HG02943 (cell line): ENCODE results near the gene NCS1.
"Not testable (repeated sequence)": the region's sequence is repeated elsewhere in the genome, so short reads cannot be mapped to it uniquely, and the experiment has no call there.

Source experiments
- ATAC-seq: cut with Tn5 transposase; IDR thresholded peaks from one replicate; pipeline ENCODE4 v1.9.1; 2021; ENCODE audit warnings: mild to moderate bottlenecking, low read depth, moderate library complexity; ENCODE audit not compliant: unreplicated experiment

The NCS1 gene

DNA sequence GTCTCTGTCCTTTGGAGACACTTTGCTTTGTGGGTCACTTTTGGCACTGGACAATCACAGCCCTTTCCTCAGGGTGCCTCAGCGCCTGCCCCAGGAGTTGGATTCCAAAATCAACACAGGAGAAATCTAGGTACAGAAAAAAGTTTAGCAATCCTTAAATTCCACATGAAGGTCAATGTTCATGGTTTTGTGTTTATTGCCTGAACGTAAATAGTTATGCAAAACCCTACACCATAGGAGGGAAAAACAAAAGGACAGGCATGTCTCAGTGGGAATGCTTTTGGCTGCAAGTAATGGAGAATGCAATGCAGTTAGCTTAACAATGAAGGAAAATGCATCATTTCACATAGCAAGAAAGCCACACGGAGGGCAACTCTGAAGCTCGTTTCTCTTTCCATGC lies 86.8 kb downstream of the NCS1 start:
- no peak for ATAC-seq

DNA sequence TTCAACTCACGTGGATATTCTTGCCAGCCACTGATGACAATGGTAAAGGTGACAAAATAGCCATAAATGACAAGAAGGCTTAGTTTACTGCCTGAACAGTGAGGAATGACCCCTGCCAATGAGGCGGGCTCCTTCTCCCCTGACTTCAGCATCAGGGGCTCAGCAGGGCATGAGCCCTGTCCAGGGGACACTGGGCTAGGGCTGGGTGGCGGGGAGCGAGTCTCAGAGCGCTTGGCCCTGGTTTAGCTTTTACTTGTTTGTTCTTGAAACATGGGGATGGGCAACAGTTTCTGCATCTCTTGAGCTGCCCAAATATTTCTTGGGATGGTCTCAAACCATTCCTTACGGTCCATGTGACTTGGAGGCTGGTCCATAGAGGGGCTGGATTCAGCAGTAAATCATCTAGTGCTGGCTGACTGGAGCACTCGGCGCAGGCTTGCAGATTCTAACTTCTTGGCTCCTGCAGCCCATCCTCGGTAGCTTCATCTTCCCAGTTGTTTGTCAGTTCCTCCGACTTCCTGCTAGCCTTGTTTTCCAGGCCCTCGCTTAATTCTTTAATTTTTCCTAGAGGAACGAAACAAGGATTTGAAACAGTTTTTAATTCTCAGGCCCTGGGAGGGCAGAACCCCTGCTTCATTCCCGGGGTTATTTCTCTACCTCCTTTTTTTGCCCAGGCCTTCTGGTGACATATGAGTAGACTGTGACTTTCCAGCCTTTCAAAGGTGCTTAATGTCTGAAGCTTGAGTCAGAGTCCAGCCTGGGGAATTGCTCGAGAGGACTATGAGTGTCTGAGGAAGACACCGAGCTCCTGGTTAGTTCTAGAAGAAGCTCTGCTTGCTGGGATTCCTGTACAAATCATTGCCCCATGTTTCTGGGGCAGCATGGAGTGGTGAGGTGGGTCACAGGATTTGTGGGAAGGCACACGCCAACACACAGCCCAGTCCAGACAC lies 88.9 kb downstream of the NCS1 start:
- ATAC-seq = no peak

DNA sequence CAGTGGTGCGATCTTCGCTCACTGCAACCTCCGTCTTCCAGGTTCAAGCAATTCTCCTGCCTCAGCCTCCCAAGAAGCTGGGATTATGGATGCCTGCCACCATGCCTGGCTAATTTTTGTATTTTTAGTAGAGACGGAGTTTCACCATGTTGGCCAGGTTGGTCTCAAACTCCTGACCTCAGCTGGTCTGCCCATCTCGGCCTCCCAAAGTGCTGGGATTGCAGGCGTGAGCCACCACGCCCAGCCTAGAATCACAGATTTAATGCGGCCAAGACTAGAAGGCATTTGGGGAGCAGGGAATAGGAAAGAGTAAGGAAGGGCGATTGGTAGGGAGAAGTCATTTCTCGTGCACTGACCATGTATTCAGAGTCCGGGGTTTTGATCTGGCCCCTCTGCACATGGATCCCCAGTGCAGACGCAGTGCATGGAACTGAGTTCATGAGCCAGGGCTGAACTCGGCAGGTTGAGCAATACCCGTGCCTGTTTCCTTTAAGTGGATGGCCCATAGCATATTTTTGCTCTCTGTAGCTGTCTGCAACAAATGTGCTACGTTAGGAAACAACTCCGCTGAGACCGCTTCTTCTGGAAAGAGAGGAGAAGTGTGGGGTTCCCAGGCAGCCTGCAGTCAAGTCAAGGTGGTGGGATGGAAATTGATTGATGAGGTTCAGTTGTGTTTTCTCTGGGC lies 90.0 kb downstream of the NCS1 start:
- ATAC-seq = no peak

DNA sequence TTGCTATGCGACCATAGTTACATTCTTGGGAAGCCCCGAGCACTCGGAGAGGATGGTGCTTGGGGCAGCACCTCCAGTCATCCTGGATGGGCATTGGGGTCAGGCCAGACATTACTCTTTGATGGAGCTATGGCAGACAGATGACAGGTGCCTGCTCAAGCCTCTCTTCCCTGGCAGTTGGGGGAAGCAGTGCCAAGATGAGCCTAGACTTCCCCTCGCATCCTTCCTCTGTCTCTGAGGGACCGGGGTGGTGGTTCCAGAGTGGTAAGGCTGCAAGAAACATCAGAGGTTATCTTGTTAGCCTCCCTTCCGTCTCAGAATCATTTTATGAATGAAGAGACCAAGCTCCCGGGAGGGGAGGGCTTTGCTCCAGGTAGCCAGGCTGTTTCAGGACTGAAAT lies 90.6 kb downstream of the NCS1 start:
- ATAC-seq = no peak

DNA sequence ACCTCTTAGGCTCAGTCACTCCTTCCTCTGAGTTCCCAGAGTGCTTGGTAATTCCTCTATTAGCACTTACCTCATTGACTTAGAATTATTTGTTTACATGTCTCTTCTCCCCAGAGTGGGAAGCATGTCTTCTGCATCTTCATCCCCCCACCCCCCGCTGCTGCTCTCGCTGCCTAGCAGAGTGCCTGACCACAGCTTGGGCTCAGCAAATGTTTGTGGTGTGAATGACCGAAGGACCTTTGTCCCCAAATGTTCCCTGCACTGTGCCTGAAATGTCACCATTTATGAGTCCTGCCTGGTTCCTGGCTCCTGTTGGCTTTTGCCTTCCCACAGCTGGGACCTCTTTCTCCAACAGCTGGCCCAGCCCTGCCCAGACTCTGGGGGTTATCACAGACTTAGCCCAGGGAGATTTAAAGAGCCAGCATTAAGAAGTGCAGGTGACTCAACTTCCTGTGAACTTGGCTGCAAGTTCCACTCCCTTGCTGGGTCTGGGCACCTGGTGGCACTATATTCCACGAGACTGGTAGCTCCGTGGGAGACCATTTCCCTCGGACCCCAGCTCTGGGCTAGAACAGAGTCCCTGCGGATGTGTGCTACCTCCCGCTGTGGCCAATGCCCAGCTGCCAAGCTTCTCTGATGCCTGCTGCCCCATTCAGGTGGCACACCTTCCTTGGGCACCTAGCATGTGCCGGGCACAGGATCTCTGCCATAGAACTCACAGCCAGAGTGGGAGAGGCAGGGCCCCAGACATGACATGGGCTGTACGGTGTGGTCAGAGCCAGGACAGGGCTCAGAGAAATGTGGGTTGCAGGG lies 91.6 kb downstream of the NCS1 start:
- ATAC-seq = no peak

DNA sequence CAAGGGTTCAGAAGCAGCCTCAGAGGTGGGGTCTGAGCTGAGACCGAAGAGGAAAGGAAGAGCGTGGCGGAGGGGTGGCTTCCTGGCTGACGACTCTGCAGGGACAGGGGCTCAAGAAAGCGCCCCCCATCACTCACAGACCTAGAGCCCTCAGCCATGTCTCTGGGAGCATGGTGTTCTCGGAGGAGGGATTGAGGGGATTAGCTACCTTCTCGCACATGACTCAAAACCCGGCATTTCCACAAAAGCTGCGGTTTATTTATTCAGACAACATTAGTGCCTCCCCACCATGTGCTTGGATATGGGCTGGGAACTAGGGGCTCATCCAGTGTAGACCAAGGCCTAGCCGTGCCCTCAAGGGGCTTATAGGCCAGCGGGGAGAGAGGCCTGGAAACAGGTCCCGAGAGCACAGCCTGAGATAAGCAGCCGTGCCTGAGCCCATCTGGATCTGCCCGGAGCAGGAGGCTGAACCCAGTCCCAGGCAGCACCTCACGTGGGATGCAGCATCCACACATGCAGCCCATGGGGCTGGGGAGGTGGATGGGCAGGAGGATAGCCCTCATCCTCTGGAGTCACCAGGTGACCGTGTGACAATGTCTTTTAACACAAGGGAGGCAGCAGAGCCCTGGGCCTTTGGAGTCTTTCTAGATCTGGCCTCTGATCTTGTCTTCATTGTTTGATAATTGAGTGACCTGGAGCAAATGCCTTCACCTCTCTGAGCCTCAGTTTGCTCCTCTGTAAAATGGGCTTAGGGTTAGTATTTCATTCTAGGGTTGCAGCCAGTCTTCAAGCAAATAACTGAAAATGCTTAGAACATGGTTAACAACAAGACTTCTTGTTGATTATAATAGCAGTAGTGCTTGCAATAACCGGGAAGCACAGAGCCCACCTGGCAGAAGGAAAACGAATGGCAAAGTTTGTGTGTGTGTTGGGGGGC lies 92.5 kb downstream of the NCS1 start:
- ATAC-seq = no peak

DNA sequence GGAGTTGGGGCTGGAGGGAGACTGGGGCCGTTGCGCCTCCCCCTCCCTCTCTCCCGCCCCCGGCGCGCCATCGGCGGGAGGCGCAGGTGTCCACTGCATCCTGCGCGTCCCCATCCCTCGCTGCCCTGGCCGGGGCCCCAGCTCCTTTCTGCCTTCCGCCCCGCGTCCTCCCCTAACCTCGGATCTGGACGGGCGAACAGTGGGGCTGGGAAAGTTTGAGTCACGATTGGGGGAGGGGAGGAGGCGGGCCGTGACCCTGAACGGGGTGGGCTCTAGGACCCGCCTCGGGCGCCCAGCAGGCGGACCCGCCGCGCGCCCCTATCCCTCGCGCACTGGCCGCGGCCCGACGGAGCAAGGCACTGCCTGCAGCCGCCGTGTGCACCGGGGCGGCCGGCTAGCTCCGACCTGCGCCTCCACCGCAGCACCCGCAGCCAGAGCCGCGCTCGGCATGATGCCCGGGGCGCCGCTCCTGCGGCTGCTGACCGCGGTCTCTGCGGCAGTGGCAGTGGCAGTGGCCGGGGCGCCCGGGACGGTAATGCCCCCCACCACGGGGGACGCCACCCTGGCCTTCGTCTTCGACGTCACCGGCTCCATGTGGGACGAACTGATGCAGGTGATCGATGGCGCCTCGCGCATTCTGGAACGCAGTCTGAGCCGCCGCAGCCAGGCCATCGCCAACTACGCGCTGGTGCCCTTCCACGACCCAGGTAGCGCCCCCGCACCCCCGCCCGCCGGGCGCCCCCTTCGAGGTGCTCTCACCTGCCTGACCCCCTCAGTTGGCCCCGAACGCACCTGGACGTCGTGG lies 93.4 kb downstream of the NCS1 start, which contains the start of gene HMCN2:
TSS of gene HMCN2 (plus strand) at position 330 of the 805 bp plus-strand sequence. CDS start at position 449, 119 bp downstream.
- ATAC-seq = no peak

DNA sequence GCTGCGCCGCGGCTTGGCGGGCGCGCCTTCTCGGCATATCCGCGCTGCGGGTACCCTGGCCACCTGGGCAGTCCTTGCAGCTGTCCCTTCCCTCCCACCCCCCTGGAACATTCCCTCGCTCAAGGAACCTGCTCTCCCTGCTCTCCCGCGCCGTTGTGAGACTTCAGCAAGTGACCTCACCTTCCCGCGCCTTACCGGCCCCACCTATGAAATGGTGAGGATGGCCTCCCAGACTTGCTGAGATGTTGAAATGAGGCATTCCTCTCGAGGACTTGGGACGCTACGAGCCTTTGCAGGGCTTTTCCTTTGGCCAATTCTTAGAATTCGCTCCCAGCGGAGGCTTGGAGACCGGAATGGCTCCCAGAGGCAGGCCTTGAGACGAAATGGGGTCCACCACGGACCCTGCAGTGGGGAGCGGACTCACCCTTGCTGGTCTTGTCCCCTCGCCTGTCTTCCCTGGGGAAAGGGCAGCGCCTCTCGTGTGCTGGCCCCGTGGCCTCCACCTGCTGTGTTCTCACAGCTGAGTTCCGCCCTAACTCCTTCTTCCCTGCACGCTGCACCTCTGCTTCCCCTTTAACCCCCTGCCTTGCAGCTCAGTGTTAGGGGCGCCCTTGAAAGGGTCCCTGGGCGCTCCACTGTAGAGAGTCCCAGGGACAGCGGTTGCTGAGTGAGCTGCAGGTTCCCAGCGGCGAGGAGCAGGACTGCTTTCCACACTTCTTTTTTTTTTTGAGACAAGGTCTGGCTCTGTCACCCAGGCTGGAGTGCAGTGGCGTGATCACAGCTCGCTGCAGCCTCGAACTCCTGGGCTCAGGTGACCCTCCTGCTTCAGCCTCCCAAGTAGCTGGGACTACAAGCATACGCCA lies 94.3 kb downstream of the NCS1 start:
- no peak for ATAC-seq

DNA sequence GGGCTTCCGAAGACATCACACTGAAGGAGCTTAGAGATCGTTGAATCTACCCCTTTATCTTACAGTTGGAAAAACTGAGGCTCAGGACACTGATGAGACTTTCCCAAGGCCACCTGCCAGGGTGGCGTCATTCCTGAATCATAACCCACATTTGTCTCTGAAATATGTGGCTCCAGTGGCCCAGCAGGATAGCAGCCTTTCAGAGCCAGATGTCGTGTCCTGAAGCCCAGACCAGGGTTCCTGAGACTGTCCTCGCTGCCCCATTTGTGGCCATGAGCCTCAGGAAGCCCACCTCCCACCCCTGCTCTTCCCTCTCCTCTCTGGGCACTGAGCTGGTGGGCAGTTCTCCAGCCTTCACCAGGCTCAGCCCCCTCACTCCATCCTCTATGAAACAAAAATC lies 95.7 kb downstream of the NCS1 start:
- ATAC-seq = no peak

DNA sequence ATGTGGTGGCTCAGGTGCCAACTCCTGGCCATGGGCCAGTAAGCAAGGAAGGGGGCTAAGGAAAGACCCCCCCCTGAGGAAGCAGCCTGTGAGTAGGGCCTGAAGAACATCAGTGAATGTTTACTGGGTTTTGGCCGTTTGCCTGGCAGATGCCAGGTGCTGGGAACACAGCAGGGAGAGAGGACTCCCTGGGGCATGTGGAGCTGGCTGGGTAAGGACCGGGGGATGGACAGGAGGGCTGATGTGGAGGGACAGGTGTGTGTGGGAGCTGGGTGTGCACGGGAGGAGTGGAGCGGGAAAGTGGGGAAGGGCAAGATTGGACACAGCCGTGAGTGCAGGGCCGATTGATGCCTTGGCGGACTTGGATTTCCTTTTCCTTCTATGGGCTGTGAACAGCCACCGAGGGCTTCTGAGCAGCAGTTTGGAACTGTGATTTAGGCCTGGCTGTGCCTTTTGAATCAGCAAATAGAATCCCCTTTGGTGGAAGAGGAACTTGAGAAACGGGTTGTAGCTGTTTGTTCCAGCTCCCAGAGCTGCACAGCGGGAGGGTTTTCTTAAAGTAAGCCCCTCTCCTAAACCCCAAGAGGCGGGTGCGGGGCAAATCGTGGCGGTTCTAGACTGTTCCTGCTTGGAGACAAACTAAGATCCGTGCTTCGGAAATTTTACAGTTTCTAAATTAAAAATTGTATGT lies 96.5 kb downstream of the NCS1 start:
- no peak for ATAC-seq

DNA sequence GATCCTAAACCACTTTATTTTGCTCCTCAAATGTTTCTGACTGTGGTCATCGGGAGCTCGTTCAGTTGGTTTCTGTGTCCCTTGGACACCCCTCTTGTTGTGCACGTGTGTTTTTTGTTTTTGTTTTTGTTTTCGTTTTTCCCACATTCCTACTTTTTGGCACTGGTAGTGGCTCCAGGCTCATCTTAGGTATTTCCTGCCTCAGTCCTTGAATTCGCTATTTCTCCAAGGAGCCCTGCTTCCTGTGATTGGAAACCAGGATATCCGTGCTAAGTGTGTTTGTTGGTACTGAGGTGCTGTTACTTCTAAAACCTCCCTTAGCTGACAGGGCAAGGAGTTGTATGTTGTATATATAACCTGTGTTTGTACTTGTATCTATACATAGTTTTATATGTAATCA lies 99.3 kb downstream of the NCS1 start:
- no peak for ATAC-seq

DNA sequence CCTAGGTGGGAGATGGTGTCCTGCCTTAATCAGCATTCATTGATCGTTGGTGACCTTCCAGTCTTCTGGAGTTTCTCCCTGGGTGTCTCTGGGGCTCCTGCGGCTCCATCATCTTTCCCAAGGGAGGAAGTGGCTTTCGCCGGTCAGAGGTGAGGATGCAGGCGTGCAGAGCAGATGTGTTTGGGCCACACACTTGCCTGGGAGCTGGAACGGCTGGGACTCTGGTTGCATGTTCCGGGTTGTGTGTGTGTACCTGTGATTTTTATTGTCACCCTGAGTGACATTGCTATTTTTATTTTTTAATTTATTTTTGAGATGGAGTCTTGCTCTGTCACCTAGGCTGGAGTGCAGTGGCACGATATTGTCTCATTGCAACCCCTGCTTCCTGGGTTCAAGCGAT lies 103.0 kb downstream of the NCS1 start:
- no peak for ATAC-seq

DNA sequence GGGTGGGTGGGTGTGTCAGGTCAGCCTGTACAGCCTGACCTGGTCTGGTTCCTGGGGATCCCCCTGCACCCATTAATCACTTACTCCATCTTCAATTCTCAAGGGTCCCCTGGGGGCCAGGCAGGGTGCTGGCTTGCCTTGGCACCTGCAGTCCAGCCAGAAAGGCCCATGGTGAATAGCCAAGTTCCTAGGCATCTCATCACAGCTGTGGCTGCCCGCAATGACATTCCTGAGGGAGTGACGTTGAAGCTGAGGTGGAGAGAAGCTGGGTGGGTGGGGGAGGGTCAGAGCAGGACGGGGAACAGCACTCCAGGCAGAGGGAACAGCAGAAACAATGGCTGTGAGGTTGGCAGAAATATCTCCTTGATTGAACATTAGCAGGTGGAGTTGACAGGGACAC lies 103.9 kb downstream of the NCS1 start:
- ATAC-seq = no peak

DNA sequence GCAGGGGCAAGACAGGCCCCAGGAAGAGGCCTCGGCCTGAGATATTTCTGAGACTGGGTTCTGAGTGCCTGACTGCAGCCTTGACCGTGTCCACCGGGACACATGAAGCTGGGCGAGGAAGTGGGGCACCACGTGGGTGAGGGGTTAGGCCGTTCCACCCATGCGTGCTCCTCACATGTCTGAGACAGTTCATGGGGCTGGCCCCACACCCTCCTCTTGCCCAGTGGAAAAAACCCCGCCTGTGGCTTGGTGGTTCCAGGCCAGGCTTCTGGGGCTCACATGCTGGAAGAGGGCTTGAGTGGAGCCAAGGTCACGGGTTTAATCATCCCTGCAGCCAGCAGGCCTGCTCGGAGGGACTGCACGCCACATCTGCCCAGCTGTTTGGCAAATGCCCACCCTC lies 104.8 kb downstream of the NCS1 start:
- no peak for ATAC-seq

DNA sequence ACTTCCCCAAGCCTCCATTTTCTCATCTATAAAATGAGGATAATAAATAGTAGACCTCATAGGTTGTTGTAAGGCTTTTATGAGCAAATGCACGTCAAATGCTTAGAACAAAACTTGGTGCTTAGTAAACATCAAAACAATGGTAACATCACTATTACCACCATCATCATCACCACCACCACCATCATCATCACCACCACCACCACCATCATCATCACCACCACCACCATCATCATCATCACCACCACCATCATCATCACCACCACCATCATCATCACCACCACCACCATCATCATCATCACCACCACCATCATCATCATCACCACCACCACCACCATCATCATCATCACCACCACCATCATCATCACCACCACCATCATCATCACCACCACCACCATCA lies 105.3 kb downstream of the NCS1 start:
- ATAC-seq = not testable (repeated sequence)

DNA sequence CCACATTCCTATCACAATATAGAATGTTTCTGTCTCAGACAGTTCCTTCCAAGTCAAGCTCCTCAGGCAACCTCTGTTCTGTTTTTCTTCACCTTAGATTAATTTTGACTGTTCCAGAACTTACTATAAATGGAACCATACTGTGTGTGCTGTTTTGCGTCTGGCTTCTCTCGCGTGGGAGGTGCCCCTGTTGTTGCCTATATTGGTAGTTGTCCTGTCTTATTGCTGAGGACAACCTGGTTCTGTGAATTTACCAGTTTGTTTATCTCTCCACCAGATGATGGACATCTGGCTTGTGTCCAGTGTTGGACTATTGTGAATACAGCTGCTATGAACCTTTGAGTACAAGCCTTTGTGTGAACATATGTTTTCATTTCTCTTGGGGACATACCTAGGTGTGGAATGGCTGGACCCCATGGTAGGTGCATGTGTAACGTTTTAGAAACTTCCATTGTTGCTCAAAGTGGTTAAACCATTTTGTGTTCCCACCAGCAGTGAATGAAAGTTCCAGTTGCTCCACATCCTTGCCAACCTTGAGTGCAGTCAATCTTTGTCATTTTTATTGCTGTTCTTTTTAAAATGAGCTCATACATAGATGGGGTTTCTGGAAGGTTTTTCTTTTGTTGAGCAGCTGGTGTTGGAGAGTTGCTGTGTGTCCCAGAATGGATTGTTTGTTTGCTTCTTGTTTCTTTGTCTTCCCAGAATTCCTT lies 111.5 kb downstream of the NCS1 start:
- no peak for ATAC-seq

DNA sequence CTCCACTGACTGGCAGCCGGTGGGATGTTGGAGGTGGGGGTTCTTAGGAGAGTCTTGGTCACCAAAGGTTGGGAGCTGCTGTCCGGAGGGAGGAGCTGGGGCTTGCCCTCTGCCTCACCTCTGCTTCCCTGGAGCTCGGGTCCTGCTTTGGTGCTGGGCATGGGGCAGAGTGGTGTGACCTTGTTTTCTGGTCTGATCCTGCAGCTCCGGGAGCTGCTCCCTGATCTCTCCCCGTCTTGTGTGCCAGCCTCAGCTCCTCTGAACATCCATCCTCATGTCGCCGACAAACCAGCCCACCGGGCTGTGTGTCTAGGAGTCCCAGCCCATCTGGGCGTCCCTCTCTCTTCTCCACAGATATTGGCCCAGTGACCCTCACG lies 112.0 kb downstream of the NCS1 start:
- no peak for ATAC-seq
